Mesendoderm (in vitro differentiated cells): ENCODE data around the gene LRRC8A.

ENCODE experiments used
- DNase-seq: peaks from one replicate; pipeline ENCODE4 v3.0.0; 2013
- H2AK5ac ChIP-seq: 2 replicates; pipeline ENCODE4 v1.6.1; 2013; ENCODE audit warnings: low read length, inconsistent platforms
- H2BK120ac ChIP-seq: 2 replicates; pipeline ENCODE4 v1.6.1; 2013; ENCODE audit warnings: low read depth, mild to moderate bottlenecking, low read length, moderate library complexity, mixed read lengths
- H2BK15ac ChIP-seq: replicated peaks from 2 replicates; pipeline ENCODE4 v1.6.1; 2013; ENCODE audit warnings: low read depth, mild to moderate bottlenecking, moderate library complexity
- H2BK5ac ChIP-seq: 2 replicates; pipeline ENCODE4 v1.6.1; 2013; ENCODE audit warnings: low read length, inconsistent platforms
- H3K18ac ChIP-seq: 2 replicates; pipeline ENCODE4 v1.6.1; 2013; ENCODE audit warnings: mild to moderate bottlenecking, low read length, mixed read lengths
- H3K23ac ChIP-seq: one replicate; pipeline ENCODE4 v1.6.1; 2013; ENCODE audit warnings: low read length
- H3K27ac ChIP-seq: 2 replicates; pipeline ENCODE4 v1.5.1; 2013; ENCODE audit warnings: low read depth, mild to moderate bottlenecking, inconsistent platforms, low read length, moderate library complexity
- H3K27me3 ChIP-seq: 2 replicates; pipeline ENCODE4 v1.6.1; 2013; ENCODE audit warnings: low read length, control low read depth, mild to moderate bottlenecking, inconsistent platforms; ENCODE audit not compliant: insufficient read depth, poor library complexity
- H3K36me3 ChIP-seq: 2 replicates; pipeline ENCODE4 v1.6.1; 2013; ENCODE audit warnings: low read length, inconsistent platforms; ENCODE audit not compliant: control insufficient read depth, insufficient read depth
- H3K4ac ChIP-seq: one replicate; pipeline ENCODE4 v1.6.1; 2013; ENCODE audit warnings: low read depth, mild to moderate bottlenecking, low read length, moderate library complexity
- H3K4me1 ChIP-seq: 2 replicates; pipeline ENCODE4 v1.6.1; 2013; ENCODE audit warnings: low read depth, low read length, inconsistent platforms; ENCODE audit not compliant: control insufficient read depth
- H3K4me2 ChIP-seq: 2 replicates; pipeline ENCODE4 v1.6.1; 2013; ENCODE audit warnings: low read length
- H3K4me3 ChIP-seq: 2 replicates; pipeline ENCODE4 v1.5.1; 2013; ENCODE audit warnings: mild to moderate bottlenecking, low read length
- H3K56ac ChIP-seq: one replicate; pipeline ENCODE4 v1.6.1; 2013; ENCODE audit warnings: low read length
- H3K79me1 ChIP-seq: 2 replicates; pipeline ENCODE4 v1.6.1; 2013; ENCODE audit warnings: low read length, inconsistent platforms
- H3K79me2 ChIP-seq: 2 replicates; pipeline ENCODE4 v1.6.1; 2013; ENCODE audit warnings: mild to moderate bottlenecking, low read length; ENCODE audit not compliant: control insufficient read depth, insufficient read depth
- H3K9ac ChIP-seq: 2 replicates; pipeline ENCODE4 v1.6.1; 2013; ENCODE audit warnings: low read length, inconsistent platforms
- H4K5ac ChIP-seq: one replicate; pipeline ENCODE4 v1.6.1; 2013; ENCODE audit warnings: low read length
- H4K8ac ChIP-seq: one replicate; pipeline ENCODE4 v1.6.1; 2013; ENCODE audit warnings: low read depth, mild to moderate bottlenecking, control low read depth, low read length, moderate library complexity
- WGBS: extraction: QIAGEN DNeasy Blood & Tissue Kit; methylation state at CpG from one replicate; pipeline ENCODE4 v1.1.7; 2013; ENCODE audit warnings: low lambda C conversion rate, missing lambda C conversion rate; ENCODE audit not compliant: insufficient coverage; ENCODE audit errors: extremely low coverage; 5-methylcytosine and 5-hydroxymethylcytosine counted together

The LRRC8A gene

DNA sequence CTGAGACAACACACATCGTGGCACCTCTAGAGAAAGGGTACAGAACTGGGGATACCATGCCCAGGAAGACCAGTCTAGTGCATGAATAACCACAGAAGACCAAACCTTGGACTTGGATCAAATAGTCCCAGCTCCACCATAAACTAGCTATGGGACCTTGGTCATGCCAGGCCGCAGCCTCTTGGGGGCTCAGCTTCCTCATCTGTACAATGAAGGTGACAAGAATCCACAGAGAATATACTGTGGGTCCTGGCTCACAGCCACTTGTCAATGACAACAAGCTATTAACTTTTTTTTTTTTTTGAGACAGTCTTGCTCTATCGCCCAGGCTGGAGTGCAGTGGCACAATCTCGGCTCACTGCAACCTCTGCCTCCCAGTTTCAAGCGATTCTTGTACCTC, 4.1 kb upstream of the LRRC8A start:
- Histone ChIP-seq H3K79me1 (peaks cover 10% of the 10 kb centered on the region), H3K27ac (no peak overlapping the region), H3K4me2 (no peak overlapping the region), H3K18ac (no peak overlapping the region), H2AK5ac (no peak overlapping the region), H3K4me1 (no peaks in the 10 kb centered on the region), H3K23ac (no peak overlapping the region), H3K36me3 (no peaks in the 10 kb centered on the region), H2BK15ac (no peak overlapping the region), H4K8ac (no peak overlapping the region), H3K9ac (no peak overlapping the region), H3K27me3 (no peaks in the 10 kb centered on the region), H4K5ac (no peak overlapping the region), H3K79me2 (peaks cover 16% of the 10 kb centered on the region), H2BK5ac (no peak overlapping the region), H3K4me3 (no peak overlapping the region), H3K4ac (no peak overlapping the region), H2BK120ac (no peak overlapping the region), H3K56ac (no peak overlapping the region)
- no peak for DNase-seq
- no CpG with 5 or more reads among the region's 5 CpGs for WGBS

DNA sequence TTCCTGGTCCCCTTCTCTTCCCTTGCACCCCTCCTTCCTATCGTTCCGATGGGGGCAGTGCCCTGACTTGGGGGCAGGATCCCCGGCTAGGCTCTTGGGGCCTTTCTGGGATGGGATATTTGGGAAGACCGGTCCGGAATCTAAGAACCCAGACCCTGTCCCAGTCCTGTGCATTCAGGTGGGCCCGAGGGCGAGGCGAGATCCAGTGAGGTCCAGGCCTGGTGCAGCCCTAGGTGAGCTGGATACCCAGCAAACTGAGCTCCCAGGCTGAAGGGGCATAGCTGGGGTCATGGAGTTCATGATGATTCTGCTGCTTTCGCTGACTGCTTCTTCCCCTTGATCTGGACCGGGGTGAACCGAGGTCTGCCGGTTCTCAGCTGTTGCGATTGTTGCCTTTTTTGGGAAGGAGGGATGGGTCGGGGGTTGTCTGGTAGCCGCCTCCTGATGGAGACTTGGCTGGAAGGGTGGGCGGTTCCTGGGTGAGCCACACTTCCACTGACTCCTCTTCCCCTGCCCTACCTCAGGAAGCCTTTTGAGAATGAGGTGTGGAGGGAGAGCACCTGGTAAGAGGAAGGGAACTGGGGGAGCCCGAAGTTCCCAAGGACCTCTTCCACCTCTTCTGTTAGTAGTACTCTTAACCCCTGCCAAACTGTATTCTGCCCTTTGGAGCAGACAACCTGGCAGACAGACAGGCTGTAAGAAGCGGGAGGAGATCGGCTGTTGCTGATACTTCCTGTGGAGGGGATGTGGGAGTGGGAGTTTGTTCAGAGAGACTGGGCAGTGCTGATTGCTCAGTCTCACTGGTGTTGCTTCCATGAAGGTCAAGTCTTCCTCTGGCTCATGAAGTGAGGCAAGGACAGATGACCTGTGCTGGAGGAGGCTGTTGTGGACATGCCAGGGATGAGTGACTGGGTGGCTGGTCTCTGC, 1.0 kb downstream of the LRRC8A start:
- no peaks in the 10 kb centered on the region for H3K27me3 ChIP-seq
- H2BK15ac ChIP-seq: no peak overlapping the region
- H3K79me1 ChIP-seq: peaks cover 20% of the 10 kb centered on the region
- peak overlapping the region; percentile 54 for H3K4me3 ChIP-seq
- H2BK120ac ChIP-seq: peak overlapping the region; percentile 31
- H3K79me2 ChIP-seq: peaks cover 50% of the 10 kb centered on the region
- H3K4ac ChIP-seq: peak overlapping the region; percentile 41
- no peak overlapping the region for H4K8ac ChIP-seq
- H3K27ac ChIP-seq: peak overlapping the region; percentile 74
- H3K4me2 ChIP-seq: peak overlapping the region; percentile 88
- no CpG with 5 or more reads among the region's 19 CpGs for WGBS
- peak overlapping the region; percentile 84 for H3K56ac ChIP-seq
- peak overlapping the region; percentile 85 for H3K18ac ChIP-seq
- peaks cover 7% of the 10 kb centered on the region for H3K4me1 ChIP-seq
- no peak overlapping the region for H3K23ac ChIP-seq
- H3K36me3 ChIP-seq: peaks cover 4% of the 10 kb centered on the region
- peak; percentile 68 for DNase-seq
- H4K5ac ChIP-seq: no peak overlapping the region
- peak overlapping the region; percentile 79 for H2AK5ac ChIP-seq
- H2BK5ac ChIP-seq: no peak overlapping the region
- H3K9ac ChIP-seq: peak overlapping the region; percentile 94

DNA sequence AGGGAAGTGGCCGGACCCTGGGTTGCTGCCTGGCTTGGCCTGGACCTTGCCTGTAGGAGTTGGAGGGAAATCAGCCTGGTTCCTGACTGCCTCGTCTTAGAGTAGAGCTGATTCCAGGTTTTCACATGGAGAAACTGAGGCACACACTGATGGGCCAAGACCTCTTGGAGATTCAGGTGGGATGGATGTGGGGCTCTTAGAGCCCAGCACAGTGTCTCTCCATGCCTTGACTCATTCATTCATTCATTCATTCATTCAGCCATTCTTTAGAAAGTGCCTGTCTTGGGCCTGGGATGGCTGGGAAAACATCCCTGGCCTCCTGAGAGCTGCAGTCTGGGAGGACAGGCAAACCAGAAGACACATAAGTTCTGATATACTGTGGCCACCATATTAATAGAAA, 2.2 kb downstream of the LRRC8A start:
- H2BK15ac ChIP-seq: no peak overlapping the region
- peaks cover 6% of the 10 kb centered on the region for H3K36me3 ChIP-seq
- H2AK5ac ChIP-seq: no peak overlapping the region
- no peak overlapping the region for H3K23ac ChIP-seq
- H3K79me2 ChIP-seq: peaks cover 62% of the 10 kb centered on the region
- H4K8ac ChIP-seq: no peak overlapping the region
- peaks cover 27% of the 10 kb centered on the region for H3K79me1 ChIP-seq
- H3K27ac ChIP-seq: no peak overlapping the region
- peaks cover 19% of the 10 kb centered on the region for H3K4me1 ChIP-seq
- no peak overlapping the region for H2BK120ac ChIP-seq
- H3K56ac ChIP-seq: peak overlapping the region; percentile 62
- H3K9ac ChIP-seq: no peak overlapping the region
- H3K4ac ChIP-seq: no peak overlapping the region
- H4K5ac ChIP-seq: no peak overlapping the region
- no CpG with 5 or more reads among the region's 2 CpGs for WGBS
- H3K4me2 ChIP-seq: no peak overlapping the region
- no peaks in the 10 kb centered on the region for H3K27me3 ChIP-seq
- H3K18ac ChIP-seq: no peak overlapping the region
- no peak for DNase-seq
- no peak overlapping the region for H3K4me3 ChIP-seq
- H2BK5ac ChIP-seq: no peak overlapping the region

DNA sequence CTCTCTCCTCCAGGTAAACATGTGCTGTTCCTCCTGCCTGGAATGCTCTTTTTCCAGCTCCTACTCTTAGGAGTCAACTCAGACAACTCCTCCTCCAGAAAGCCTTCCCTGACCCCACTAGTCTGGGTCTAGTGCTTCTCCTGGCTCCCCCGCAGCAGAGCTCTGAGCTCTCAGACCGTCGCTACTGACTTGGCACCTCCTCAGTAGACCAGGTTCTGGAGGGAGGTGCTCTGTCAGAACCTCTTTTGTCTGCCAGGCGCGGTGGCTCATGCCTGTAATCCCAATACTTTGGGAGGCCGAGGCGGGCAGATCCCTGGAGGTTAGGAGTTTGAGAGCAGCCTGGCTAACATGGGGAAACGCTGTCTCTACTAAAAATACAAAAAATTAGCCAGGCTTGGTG, 3.4 kb downstream of the LRRC8A start:
- H3K27me3 ChIP-seq: no peaks in the 10 kb centered on the region
- H3K36me3 ChIP-seq: peaks cover 9% of the 10 kb centered on the region
- H3K27ac ChIP-seq: no peak overlapping the region

DNA sequence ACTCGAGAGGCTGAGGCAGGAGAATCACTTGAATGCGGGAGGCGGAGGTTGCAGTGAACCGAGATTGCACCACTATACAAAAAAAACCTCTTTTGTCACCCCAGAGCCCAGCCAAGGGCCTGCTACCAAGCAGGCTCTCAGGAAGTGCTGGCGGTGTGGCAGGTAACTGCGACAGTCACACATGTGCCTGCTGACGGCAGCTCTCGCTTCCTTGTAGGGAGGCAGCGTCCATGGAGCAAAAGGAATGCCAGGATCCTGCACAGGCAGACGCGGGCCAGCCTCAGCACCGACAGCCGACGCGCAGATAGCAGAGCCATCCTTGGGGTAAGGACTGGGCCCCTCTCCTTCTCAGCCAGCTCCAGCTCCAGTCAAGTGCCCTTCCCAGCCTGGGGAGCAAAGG, 3.9 kb downstream of the LRRC8A start:
- Histone ChIP-seq H3K18ac (no peak overlapping the region), H2BK5ac (no peak overlapping the region), H3K36me3 (peaks cover 11% of the 10 kb centered on the region), H3K4me2 (no peak overlapping the region), H2AK5ac (no peak overlapping the region), H3K23ac (no peak overlapping the region), H3K27me3 (no peaks in the 10 kb centered on the region), H3K79me1 (peaks cover 30% of the 10 kb centered on the region), H3K27ac (no peak overlapping the region), H4K5ac (no peak overlapping the region), H3K56ac (peak overlapping the region; percentile 58), H3K4ac (no peak overlapping the region), H2BK120ac (no peak overlapping the region), H3K4me1 (peaks cover 19% of the 10 kb centered on the region), H3K79me2 (peaks cover 68% of the 10 kb centered on the region), H3K9ac (no peak overlapping the region), H2BK15ac (no peak overlapping the region), H4K8ac (no peak overlapping the region), H3K4me3 (no peak overlapping the region)
- DNase-seq: no peak
- no CpG with 5 or more reads among the region's 15 CpGs for WGBS

More for the DNA sequence above, 3.4 kb downstream of the LRRC8A start:
- no peak overlapping the region for H4K8ac ChIP-seq
- H3K56ac ChIP-seq: peak overlapping the region; percentile 69
- H3K9ac ChIP-seq: peak overlapping the region; percentile 40
- no CpG with 5 or more reads among the region's 8 CpGs for WGBS
- peaks cover 65% of the 10 kb centered on the region for H3K79me2 ChIP-seq
- H2BK15ac ChIP-seq: no peak overlapping the region
- H3K79me1 ChIP-seq: peaks cover 29% of the 10 kb centered on the region
- DNase-seq: no peak
- H3K23ac ChIP-seq: no peak overlapping the region
- no peak overlapping the region for H3K4me2 ChIP-seq
- no peak overlapping the region for H4K5ac ChIP-seq
- H3K4me1 ChIP-seq: peaks cover 19% of the 10 kb centered on the region
- H3K4ac ChIP-seq: no peak overlapping the region
- no peak overlapping the region for H2BK5ac ChIP-seq
- no peak overlapping the region for H2AK5ac ChIP-seq
- no peak overlapping the region for H3K4me3 ChIP-seq
- no peak overlapping the region for H2BK120ac ChIP-seq
- H3K18ac ChIP-seq: no peak overlapping the region
